Stomach (tissue), 9 donors: Measurements from ENCODE around the gene ANKRD11. TPM values are rescaled to one million over a fixed set of nuclear protein-coding genes. Genes with fewer than 3 reads are reported as not detected.
"Not testable (repeated sequence)": the region's sequence is repeated elsewhere in the genome, so short reads cannot be mapped to it uniquely, and the experiment has no call there.

Experiments used
- DNase-seq, 2 donors: peaks; one replicate each; pipeline versions ENCODE4 v3.0.0 to v3.0.0-alpha.2; 2013 to 2019
- H3K27ac ChIP-seq, 5 donors: fragments of 200-600 bp in 4 of 5; sonication (generic) in 4 of 5; one replicate each; pipeline ENCODE4 v1.5.1; 2013 to 2019; ENCODE audit warnings: mild to moderate bottlenecking in 1 of 5, moderate library complexity in 1 of 5
- H3K27me3 ChIP-seq, 3 donors: fragments of 200-600 bp; sonication (generic); one replicate each; pipeline ENCODE4 v1.5.1; 2017 to 2019; ENCODE audit warnings: mixed run types in 1 of 3
- H3K36me3 ChIP-seq, 4 donors: fragments of 200-600 bp; sonication (generic); 1 replicate in 3 of 4; 2 replicates in 1 of 4; pipeline ENCODE4 v1.5.1; 2016 to 2019
- H3K4me1 ChIP-seq, 4 donors: fragments of 200-600 bp; sonication (generic); one replicate each; pipeline ENCODE4 v1.5.1; 2016 to 2019
- H3K4me3 ChIP-seq, 4 donors: fragments of 200-600 bp; sonication (generic) in 3 of 4; one replicate each; pipeline ENCODE4 v1.5.1; 2016 to 2019; ENCODE audit warnings: mild to moderate bottlenecking in 1 of 4
- H3K9me3 ChIP-seq, 4 donors: fragments of 200-600 bp; sonication (generic); one replicate each; pipeline ENCODE4 v1.5.1; 2016 to 2019
- EP300 ChIP-seq: sonication (generic); formaldehyde crosslinking; IDR thresholded peaks from one replicate; pipeline ENCODE4 v1.6.1; 2017; ENCODE audit warnings: antibody characterized with exemption
- POLR2A ChIP-seq, 4 donors: fragments of 450-650 bp; IDR thresholded peaks; one replicate each; pipeline ENCODE4 v1.6.1; 2016; ENCODE audit warnings: antibody characterized with exemption in 4 of 4, control low read depth in 2 of 4, mild to moderate bottlenecking in 1 of 4, moderate library complexity in 1 of 4
- POLR2AphosphoS5 ChIP-seq, 3 donors: sonication (generic); formaldehyde crosslinking; IDR thresholded peaks; one replicate each; pipeline ENCODE4 v1.6.1; 2016; ENCODE audit warnings: antibody characterized with exemption in 3 of 3
- WGBS, 5 donors: extraction: QIAGEN DNeasy Blood & Tissue Kit in 3 of 5; methylation state at CpG; one replicate each; pipeline versions ENCODE4 v1.1.5 to v1.1.7; 2013 to 2018; 5-methylcytosine and 5-hydroxymethylcytosine counted together
- intact Hi-C: fragments of 100-400 bp; cut with DNase I; formaldehyde crosslinking; loops from one replicate; pipeline ENCODE4 v1.15.1; 2023; ENCODE audit warnings: low total_unique reads
- polyA plus RNA-seq, 3 donors: library from polyadenylated mRNA; stranded (reverse); fragments of 200-250 nt; gene quantifications; one replicate each; pipeline ENCODE4 v1.2.3, GENCODE V29; 2013
- total RNA-seq, 5 donors: library from RNA; depleted of rRNA; stranded (reverse); fragments of >200 nt; gene quantifications; one replicate each; pipeline versions ENCODE4 v1.1.0 to v1.2.3, GENCODE V29; 2014 to 2016
- TF ChIP-seq, protein P1 (sequence below), 7 experiments: fragments of 450-650 bp in 4 of 7; fragments of 200-600 bp in 3 of 7; sonication (generic) in 3 of 7; IDR thresholded peaks; one replicate each; pipeline ENCODE4 v1.5.1; 2016 to 2019; ENCODE audit warnings: antibody characterized with exemption in 7 of 7, control low read depth in 2 of 7, mild to moderate bottlenecking in 1 of 7
- donor health status: healthy with polysubstance abuse.
- donor health status: Bipolar disorder and iron deficiency.
- donor health status: healthy.

Gene ANKRD11
- total and polyA plus RNA-seq, 8 donors = 25.4 to 350 (median 88.7) TPM

DNA sequence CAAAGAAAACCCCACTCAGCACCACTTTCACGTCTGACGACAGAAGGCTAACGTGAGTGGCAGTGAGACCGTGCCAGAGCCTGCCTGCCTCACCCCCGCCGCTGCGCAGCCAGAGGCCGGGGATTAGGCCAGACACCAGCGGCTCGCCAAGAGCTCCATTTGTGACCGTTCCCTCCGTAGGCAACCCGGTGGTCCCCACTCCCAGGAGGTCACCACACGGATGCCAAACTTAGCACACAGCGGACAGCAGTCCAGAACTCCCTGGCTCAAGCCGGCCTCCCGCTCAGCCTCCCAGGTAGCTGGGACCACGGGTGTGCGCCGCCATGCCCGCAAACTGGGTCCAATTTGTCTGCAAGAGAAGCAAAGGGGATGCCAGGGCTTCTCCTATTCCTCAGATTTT is 104.6 kb downstream of the ANKRD11 start:
- no peak overlapping the region for H3K4me3 ChIP-seq
- intact Hi-C loops = no loop called here
- H3K4me1 ChIP-seq = peaks cover 20 to 84% (median 47%) of the 10 kb centered on the region in 4 donors
- no peak for DNase-seq
- no peaks in the 10 kb centered on the region for H3K27me3 ChIP-seq
- H3K9me3 ChIP-seq = no peaks in the 10 kb centered on the region
- H3K27ac ChIP-seq = no peak overlapping the region
- WGBS, 5 donors = 94 to 97% (median 95%) methylated on average over 21 of the region's 21 CpGs
- TF ChIP-seq, protein P1, sequence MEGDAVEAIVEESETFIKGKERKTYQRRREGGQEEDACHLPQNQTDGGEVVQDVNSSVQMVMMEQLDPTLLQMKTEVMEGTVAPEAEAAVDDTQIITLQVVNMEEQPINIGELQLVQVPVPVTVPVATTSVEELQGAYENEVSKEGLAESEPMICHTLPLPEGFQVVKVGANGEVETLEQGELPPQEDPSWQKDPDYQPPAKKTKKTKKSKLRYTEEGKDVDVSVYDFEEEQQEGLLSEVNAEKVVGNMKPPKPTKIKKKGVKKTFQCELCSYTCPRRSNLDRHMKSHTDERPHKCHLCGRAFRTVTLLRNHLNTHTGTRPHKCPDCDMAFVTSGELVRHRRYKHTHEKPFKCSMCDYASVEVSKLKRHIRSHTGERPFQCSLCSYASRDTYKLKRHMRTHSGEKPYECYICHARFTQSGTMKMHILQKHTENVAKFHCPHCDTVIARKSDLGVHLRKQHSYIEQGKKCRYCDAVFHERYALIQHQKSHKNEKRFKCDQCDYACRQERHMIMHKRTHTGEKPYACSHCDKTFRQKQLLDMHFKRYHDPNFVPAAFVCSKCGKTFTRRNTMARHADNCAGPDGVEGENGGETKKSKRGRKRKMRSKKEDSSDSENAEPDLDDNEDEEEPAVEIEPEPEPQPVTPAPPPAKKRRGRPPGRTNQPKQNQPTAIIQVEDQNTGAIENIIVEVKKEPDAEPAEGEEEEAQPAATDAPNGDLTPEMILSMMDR (IDR thresholded peaks at IDR 0.05) = no peak
- TF ChIP-seq EP300 (no peak), POLR2A (IDR thresholded peaks at IDR 0.05) (no peak), POLR2AphosphoS5 (IDR thresholded peaks at IDR 0.05) (no peak)
- H3K36me3 ChIP-seq = no peaks in the 10 kb centered on the region

DNA sequence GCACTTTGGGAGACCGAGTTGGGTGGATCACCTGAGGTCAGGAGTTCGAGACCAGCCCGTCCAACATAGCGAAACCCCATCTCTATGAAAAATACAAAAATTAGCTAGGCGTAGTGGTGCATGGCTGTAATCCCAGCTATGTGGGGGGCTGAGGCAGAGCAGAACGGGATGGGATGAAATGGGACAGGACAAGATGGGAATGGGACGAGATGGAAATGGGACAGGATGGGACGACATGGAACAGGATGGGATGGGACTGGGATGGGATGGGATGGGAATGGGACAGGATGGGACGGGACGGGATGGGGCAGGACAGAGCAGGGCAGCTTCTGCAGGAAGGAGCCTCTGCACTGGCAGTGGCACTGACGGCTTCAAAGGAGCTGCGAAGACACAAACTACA is 106.1 kb downstream of the ANKRD11 start:
- no peaks in the 10 kb centered on the region for H3K27me3 ChIP-seq
- DNase-seq = no peak
- TF ChIP-seq, protein P1 (IDR thresholded peaks at IDR 0.05) = no peak
- no peak for TF ChIP-seq POLR2AphosphoS5 (IDR thresholded peaks at IDR 0.05)
- TF ChIP-seq POLR2A (IDR thresholded peaks at IDR 0.05) = no peak
- TF ChIP-seq EP300 = no peak
- 91 to 93% (median 91%) methylated on average over 12 of the region's 12 CpGs for WGBS, 5 donors
- H3K36me3 ChIP-seq = no peaks in the 10 kb centered on the region
- H3K27ac ChIP-seq = peak overlapping the region in 1 of 5 donors; percentile 71
- H3K4me3 ChIP-seq = no peak overlapping the region
- no peaks in the 10 kb centered on the region for H3K9me3 ChIP-seq
- intact Hi-C loops = no loop called here
- peaks cover 27 to 95% (median 56%) of the 10 kb centered on the region in 4 donors for H3K4me1 ChIP-seq

DNA sequence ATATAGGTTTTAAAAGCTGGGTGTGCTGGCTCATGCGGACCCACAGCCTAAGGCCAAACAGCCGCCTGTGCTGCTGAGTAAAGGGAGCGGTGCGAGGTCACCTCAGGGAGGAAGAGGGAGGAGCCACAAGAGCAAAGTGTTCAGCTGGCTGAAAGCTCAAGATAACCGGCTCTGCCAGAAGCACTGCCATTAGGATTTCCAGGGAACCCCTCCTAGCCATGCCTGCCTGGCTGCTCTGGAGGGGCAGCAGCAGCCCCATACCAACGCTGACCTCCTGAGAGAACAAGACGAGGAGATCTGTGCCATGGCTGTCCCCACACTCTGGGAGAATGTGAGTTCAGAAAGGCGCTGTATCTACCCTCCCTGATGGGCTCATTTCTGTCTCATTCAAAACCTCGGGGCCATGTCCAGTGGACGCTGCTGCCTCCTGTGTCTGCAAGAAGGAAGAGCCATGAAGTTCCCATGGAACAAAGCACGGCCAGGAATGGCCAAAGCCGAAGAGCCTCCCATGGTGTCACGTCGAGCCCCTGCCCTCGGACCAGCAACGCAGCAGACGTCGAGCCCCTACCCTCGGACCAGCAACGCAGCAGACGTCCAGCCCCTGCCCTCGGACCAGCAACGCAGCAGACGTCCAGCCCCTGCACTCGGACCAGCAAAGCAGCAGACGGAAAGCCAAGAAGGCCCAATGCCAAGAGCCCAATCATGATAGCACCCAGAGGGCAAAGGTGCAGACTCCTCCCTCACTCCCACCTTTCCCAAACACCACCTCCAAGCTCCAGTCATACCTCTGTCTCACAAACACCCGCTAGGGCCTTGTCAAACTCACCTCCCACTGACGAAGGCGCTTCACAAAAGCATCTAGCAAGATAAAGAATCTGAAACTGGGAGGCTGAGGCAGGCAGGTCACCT is 107.0 kb downstream of the ANKRD11 start:
- intact Hi-C loops = no loop called here
- Histone ChIP-seq H3K4me3 (no peak overlapping the region), H3K4me1 (peaks cover 27 to 100% (median 61%) of the 10 kb centered on the region in 4 donors), H3K9me3 (no peaks in the 10 kb centered on the region), H3K27ac (peak overlapping the region; percentile 27 to 72 (median 46)), H3K27me3 (no peaks in the 10 kb centered on the region), H3K36me3 (no peaks in the 10 kb centered on the region)
- WGBS, 5 donors = 29 to 50% (median 37%) methylated on average over 22 to 29 of the region's 29 CpGs
- TF ChIP-seq EP300 (no peak), POLR2A (IDR thresholded peaks at IDR 0.05) (no peak), POLR2AphosphoS5 (IDR thresholded peaks at IDR 0.05) (peak in 1 of 3 donors; percentile 62)
- TF ChIP-seq, protein P1 (IDR thresholded peaks at IDR 0.05) = no peak
- DNase-seq = peak; percentile 71 to 87

DNA sequence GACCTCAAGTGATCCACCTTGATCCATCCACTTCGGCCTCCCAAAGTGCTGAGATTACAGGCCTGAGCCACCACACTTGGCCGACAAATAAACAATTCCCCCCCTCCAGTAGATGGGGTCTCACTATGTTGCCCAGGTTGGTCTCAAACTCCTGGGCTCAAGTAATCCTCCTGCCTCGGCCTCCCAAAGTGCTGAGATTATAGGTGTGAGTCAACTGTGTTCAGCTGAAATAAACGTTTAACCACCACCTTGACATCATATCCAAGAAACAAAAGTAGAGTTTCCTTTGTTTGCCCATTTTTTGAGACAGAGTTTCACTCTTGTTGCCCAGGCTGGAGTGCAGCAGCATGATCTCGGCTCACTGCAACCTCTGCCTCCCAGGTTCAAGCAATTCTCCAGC is 107.8 kb downstream of the ANKRD11 start:
- intact Hi-C loops, H3K9me3 ChIP-seq, H3K36me3 ChIP-seq, DNase-seq, H3K27me3 ChIP-seq, H3K4me3 ChIP-seq: not testable (repeated sequence)
- Histone ChIP-seq H3K27ac (peak overlapping the region; percentile 27 to 72 (median 31)), H3K4me1 (peaks cover 27 to 100% (median 65%) of the 10 kb centered on the region in 4 donors)
- WGBS, 5 donors = 54 to 69% (median 63%) methylated on average over 5 of the region's 5 CpGs

DNA sequence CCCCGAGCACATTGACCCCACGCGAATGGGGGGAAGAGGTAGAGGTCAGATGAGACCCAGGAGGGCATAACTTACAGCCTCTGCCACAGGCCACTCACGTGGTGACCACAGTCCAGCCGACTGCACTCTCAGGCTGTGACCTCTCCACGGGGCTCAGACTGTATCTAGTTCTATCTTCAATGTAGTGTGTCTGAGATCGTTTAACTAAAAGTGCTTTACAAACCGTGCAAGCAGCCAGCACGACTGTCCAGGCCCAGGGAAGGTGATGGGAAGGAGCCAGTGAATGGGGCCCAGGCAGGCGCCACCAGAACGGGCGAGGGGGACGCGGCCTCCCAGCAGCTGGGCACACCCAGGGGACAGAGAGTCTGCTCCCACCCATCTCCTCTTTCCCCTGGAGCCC is 108.6 kb downstream of the ANKRD11 start:
- H3K4me1 ChIP-seq = peaks cover 26 to 100% (median 66%) of the 10 kb centered on the region in 4 donors
- DNase-seq = no peak

More for the DNA sequence above, 108.6 kb downstream of the ANKRD11 start:
- Histone ChIP-seq H3K36me3 (no peaks in the 10 kb centered on the region), H3K4me3 (no peak overlapping the region), H3K9me3 (no peaks in the 10 kb centered on the region), H3K27ac (peak overlapping the region in 1 of 5 donors; percentile 71), H3K27me3 (no peaks in the 10 kb centered on the region)
- 59 to 81% (median 70%) methylated on average over 14 of the region's 14 CpGs for WGBS, 5 donors
- TF ChIP-seq, protein P1 (IDR thresholded peaks at IDR 0.05) = no peak
- TF ChIP-seq POLR2A (IDR thresholded peaks at IDR 0.05) = no peak
- TF ChIP-seq POLR2AphosphoS5 (IDR thresholded peaks at IDR 0.05) = no peak
- TF ChIP-seq EP300 = no peak
- intact Hi-C loops = no loop called here
